ENCODE data around the gene SERINC5.

The SERINC5 gene

GRCh38 chr5:80070338-80071056 is 185.4 kb downstream of the SERINC5 start:
- DNase-seq (ENCODE audit: low read depth in 4 of 4, low spot score in 1 of 4), result no peak

- DNase-seq (ENCODE audit: low read depth in 4 of 4, low spot score in 1 of 4), result no peak
Observed at GRCh38 chr5:80069918-80070318, 185.9 kb downstream of the SERINC5 start.

GRCh38 chr5:80069251-80069800 is 186.5 kb downstream of the SERINC5 start:
- no peak for DNase-seq (ENCODE audit: low read depth in 4 of 4, low spot score in 1 of 4)

- DNase-seq (ENCODE audit: low read depth in 4 of 4, low spot score in 1 of 4), result no peak
Observed at GRCh38 chr5:80068775-80069174, 187.1 kb downstream of the SERINC5 start.

GRCh38 chr5:80068246-80068636 is 187.6 kb downstream of the SERINC5 start:
- DNase-seq (ENCODE audit: low read depth in 4 of 4, low spot score in 1 of 4), result no peak

GRCh38 chr5:80067531-80068245 is 188.2 kb downstream of the SERINC5 start:
- DNase-seq (ENCODE audit: low read depth in 4 of 4, low spot score in 1 of 4), result no peak

- no peak for DNase-seq (ENCODE audit: low read depth in 4 of 4, low spot score in 1 of 4)
Observed at GRCh38 chr5:80067016-80067415, 188.8 kb downstream of the SERINC5 start.

- DNase-seq (ENCODE audit: low read depth in 4 of 4, low spot score in 1 of 4), result no peak
Observed at GRCh38 chr5:80064124-80064523, 191.7 kb downstream of the SERINC5 start.
